SW 1271 (cell line): ENCODE measurements around the gene PATL2.
"Not testable (repeated sequence)": the region's sequence is repeated elsewhere in the genome, so short reads cannot be mapped to it uniquely, and the experiment has no call there.

Source experiments
- DNase-seq, 2 experiments: peaks; one replicate each; lab custom pipeline; 2025; lab: John Stamatoyannopoulos, UW

PATL2 gene

DNA sequence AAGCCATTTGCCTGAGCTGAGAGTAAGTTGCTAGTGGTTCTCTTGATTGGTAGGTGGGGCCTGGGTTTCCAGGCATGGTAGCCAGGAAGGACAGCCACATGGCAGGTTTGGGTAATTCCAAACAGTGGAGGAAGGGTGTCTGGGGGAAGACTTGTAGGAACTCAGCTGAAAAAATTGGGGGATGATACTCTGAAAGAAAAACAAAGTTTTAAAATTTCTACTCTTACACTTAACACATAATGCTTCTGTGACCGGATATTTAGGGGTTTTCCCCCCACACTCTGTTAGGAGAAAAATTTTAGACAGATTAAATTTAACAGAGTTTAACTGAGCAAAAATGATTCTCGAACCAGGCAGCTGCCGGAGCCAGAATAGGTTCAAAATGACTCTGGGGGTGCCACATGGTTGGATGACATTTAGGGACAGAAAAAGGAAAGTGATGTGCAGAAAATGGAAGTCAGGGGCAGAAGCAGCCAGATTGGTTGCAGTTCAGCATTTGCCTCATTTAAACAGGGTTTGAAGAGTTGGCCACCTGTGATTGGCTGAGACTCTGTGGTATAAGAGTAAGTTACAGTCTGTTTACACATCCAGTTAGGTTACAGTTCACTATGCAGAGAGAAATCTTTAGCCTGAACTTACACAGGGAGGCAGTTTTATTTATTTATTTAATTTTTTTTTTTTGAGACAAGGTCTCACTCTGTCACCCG, 8.3 kb upstream of the PATL2 start:
- DNase-seq, result no peak

DNA sequence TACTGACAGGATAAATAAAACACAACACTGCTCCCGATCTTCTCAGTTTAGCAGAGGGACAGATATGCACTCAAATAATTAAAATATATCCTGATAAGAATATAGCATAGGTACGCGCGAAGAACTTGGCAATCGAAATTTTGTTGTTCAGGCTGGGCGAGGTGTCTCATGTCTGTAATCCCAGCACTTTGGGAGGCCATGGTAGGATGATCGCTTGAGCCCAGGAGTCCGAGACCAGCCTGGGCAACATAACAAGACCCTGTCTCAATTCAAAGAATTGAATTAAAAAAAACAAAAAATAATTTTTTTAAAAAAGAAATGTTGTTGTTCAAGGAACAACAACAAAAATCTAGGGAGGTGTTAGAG, 7.8 kb upstream of the PATL2 start:
- DNase-seq, result no peak

DNA sequence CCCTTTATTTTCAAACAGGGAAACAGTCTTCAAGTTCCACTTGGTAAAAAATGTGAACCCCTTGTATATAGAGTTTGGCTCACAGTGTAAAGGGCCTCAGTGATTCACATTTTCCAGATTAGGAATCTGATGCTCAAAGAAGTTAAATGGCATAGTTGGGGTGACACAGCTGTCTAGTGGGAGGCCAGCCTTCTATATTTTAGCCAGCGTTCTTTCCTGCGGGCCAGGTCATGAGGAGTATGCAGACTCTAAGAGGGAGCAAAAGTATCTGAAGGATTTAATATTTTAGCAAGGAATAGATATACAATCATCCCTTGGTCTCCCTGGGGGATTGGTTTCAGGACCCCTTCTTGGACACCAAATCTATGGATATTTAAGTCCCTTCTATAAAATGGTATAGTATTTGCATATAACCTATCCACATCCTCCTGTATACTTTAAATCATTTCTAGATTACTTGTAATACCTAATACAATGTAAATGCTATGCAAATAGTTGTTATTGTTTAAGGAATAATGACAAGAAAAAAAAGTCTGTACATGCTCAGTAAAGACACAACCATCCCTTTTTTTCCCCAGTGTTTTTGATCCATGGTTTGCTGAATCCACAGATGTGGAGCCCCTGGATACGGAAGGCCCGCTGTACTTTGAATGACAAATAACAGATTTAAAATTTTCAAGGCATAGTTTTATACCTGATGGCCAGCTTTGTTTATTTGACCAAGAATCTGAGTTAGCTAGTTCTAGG, 7.2 kb upstream of the PATL2 start:
- no peak for DNase-seq

DNA sequence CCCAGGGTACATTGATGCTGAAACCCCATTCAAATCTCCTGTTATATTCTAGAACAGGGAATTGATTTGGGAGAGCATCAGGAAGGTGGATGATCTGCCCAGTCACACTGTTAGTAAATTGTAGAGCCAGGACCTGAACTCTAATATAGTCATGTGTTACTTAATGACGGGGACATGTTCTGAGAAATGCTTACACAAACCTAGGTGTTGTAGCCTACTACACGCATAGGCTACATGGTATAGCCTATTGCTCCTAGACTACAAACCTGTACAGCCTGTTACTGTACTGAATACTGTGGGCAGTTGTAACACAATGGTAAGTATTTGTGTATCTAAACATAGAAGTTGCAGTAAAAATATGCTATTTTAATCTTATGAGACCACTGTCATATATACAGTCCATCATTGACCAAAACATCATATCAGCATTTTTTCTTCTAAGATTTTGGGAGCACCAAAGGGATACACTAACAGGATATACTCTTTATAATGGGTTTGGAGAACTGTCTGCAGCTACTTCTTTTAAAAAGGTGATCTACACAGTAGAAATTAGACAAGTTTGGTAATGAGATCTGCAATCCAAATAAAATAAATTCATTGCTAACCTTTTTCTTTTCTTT, 6.0 kb upstream of the PATL2 start:
- no peak for DNase-seq

DNA sequence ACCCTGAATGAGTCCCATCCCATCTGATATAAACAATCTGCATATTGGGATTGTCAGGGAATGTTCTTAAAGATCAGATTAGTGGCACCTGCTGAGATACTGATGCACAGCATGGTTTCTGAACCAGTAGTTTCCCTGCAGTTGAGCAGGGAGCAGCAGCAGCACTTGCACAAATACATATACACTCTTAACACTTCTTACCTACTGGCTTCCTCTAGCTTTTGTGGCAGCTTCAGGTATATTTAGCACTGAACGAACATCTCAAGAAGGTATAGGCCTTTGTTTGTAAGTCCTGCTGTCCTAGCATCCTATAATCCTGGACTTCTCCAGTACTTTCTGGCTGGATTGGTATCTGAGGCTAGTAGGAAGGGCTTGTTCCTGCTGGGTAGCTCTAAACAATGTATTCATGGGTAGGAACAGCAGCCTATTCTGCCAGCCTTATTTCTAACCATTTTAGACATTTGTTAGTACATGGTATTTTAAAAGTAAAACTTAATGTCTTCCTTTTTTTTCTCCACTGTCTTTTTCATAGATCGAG, 4.7 kb upstream of the PATL2 start:
- no peak for DNase-seq

DNA sequence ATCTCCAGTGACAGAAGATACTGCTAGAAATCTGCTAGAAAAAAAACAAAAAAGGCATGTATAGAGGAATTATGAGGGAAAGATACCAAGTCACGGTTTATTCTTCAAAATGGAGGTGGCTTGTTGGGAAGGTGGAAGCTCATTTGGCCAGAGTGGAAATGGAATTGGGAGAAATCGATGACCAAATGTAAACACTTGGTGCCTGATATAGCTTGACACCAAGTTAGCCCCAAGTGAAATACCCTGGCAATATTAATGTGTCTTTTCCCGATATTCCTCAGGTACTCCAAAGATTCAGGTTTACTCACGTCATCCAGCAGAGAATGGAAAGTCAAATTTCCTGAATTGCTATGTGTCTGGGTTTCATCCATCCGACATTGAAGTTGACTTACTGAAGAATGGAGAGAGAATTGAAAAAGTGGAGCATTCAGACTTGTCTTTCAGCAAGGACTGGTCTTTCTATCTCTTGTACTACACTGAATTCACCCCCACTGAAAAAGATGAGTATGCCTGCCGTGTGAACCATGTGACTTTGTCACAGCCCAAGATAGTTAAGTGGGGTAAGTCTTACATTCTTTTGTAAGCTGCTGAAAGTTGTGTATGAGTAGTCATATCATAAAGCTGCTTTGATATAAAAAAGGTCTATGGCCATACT, 4.1 kb upstream of the PATL2 start:
- DNase-seq, result no peak

DNA sequence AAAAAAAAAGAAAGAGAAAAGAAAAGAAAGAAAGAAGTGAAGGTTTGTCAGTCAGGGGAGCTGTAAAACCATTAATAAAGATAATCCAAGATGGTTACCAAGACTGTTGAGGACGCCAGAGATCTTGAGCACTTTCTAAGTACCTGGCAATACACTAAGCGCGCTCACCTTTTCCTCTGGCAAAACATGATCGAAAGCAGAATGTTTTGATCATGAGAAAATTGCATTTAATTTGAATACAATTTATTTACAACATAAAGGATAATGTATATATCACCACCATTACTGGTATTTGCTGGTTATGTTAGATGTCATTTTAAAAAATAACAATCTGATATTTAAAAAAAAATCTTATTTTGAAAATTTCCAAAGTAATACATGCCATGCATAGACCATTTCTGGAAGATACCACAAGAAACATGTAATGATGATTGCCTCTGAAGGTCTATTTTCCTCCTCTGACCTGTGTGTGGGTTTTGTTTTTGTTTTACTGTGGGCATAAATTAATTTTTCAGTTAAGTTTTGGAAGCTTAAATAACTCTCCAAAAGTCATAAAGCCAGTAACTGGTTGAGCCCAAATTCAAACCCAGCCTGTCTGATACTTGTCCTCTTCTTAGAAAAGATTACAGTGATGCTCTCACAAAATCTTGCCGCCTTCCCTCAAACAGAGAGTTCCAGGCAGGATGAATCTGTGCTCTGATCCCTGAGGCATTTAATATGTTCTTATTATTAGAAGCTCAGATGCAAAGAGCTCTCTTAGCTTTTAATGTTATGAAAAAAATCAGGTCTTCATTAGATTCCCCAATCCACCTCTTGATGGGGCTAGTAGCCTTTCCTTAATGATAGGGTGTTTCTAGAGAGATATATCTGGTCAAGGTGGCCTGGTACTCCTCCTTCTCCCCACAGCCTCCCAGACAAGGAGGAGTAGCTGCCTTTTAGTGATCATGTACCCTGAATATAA, 2.2 kb upstream of the PATL2 start:
- peak in 1 of 2 experiments; percentile 42 for DNase-seq

DNA sequence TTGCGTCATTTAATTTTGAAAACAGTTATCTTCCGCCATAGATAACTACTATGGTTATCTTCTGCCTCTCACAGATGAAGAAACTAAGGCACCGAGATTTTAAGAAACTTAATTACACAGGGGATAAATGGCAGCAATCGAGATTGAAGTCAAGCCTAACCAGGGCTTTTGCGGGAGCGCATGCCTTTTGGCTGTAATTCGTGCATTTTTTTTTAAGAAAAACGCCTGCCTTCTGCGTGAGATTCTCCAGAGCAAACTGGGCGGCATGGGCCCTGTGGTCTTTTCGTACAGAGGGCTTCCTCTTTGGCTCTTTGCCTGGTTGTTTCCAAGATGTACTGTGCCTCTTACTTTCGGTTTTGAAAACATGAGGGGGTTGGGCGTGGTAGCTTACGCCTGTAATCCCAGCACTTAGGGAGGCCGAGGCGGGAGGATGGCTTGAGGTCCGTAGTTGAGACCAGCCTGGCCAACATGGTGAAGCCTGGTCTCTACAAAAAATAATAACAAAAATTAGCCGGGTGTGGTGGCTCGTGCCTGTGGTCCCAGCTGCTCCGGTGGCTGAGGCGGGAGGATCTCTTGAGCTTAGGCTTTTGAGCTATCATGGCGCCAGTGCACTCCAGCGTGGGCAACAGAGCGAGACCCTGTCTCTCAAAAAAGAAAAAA, 1.4 kb upstream of the PATL2 start:
- peak; percentile 37 to 61 for DNase-seq

DNA sequence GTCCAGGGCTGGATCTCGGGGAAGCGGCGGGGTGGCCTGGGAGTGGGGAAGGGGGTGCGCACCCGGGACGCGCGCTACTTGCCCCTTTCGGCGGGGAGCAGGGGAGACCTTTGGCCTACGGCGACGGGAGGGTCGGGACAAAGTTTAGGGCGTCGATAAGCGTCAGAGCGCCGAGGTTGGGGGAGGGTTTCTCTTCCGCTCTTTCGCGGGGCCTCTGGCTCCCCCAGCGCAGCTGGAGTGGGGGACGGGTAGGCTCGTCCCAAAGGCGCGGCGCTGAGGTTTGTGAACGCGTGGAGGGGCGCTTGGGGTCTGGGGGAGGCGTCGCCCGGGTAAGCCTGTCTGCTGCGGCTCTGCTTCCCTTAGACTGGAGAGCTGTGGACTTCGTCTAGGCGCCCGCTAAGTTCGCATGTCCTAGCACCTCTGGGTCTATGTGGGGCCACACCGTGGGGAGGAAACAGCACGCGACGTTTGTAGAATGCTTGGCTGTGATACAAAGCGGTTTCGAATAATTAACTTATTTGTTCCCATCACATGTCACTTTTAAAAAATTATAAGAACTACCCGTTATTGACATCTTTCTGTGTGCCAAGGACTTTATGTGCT, 721 bp upstream of the PATL2 start:
- peak in 1 of 2 experiments; percentile 10 for DNase-seq

DNA sequence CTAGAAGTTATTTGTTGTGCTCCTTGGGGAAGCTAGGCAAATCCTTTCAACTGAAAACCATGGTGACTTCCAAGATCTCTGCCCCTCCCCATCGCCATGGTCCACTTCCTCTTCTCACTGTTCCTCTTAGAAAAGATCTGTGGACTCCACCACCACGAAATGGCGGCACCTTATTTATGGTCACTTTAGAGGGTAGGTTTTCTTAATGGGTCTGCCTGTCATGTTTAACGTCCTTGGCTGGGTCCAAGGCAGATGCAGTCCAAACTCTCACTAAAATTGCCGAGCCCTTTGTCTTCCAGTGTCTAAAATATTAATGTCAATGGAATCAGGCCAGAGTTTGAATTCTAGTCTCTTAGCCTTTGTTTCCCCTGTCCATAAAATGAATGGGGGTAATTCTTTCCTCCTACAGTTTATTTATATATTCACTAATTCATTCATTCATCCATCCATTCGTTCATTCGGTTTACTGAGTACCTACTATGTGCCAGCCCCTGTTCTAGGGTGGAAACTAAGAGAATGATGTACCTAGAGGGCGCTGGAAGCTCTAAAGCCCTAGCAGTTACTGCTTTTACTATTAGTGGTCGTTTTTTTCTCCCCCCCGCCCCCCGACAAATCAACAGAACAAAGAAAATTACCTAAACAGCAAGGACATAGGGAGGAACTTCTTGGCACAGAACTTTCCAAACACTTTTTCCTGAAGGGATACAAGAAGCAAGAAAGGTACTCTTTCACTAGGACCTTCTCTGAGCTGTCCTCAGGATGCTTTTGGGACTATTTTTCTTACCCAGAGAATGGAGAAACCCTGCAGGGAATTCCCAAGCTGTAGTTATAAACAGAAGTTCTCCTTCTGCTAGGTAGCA, 657 bp downstream of the PATL2 start:
- peak; percentile 13 to 26 for DNase-seq

DNA sequence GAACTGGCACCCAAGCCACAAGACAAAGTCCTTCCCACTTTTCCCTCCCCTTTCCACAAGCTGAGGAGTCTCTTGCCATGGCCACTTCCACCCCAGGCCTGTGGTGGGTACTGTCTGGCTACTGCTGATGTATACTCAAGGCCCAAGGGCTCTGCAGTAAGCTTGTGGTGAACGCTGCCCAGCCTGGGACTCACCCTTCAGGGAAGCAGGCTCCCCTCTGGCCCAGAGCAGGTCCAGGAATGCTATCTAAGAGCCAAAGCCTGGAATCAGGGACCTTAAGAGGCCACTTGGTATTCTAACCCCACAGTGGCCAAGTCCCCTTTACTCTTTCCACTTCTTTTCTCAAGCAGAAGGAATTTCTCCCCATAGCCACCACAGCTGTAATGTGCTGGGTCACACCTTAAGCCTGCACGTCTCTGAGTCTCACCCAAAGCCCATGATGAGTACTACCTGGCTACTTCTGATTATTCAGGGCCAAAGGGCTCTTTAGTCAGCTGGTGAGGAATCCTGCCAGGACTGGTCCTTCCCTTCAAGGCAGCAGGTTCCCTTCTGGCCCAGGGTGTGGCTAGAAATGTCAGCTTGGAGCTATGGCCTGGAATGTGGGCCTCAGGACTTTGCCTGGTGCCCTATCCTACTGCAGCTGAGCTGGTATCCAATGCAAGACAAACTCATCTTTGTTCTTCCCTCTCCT, 4.0 kb downstream of the PATL2 start:
- no peak for DNase-seq

DNA sequence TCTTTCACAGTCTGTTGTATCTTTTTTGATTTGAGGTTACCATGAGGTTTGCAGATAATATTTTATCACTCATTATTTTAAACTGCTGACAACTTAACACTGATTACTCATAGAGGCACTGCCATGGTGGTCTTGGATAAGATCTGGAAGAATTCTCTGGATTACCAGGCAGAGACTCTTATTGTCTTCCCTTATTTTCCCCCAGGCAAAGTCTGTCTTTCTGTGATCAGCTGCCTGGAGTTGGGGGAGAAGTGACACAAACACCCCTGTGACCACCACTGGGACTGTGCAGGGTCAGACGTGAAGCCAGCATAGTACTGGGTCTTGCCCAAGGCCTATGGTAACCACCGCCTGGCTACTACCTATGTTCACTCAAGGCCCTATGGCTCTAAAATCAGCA, 4.7 kb downstream of the PATL2 start:
- no peak for DNase-seq

DNA sequence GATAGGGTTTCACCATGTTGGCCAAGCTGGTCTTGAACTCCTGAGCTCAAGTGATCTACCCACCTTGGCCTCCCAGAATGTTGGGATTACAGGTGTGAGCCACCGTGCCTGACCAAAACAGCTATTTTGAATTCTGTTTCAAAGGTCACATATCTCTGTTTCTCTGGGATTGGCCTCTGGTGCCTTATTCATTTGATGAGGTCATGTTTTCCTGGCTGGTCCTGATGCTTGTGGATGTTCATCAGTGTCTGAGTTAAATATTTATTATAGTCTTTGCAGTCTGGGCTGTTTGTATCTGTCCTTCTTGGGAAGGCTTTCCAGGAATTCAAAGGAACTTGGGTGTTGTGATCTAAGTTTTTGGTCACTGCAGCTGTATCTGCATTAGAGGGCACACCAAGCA, 5.1 kb downstream of the PATL2 start:
- no peak for DNase-seq

DNA sequence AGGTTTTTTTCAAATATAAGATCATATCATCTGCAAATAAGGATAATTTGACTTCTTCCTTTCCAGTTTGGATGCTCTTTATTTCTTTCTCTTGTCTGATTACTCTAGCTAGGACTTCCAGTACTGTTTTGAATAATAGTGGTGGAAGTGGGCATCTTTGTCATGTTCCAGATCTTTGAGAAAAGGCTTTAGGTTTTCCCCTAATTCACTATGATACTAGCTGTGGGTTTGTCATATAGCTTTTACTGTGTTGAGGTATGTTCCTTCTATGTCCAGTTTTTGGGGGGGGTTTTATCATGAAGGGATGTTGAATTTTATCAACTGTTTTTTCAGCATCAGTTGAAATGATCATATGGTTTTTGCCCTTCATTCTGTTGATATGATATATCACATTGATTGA, 10.4 kb downstream of the PATL2 start:
- not testable (repeated sequence) for DNase-seq

DNA sequence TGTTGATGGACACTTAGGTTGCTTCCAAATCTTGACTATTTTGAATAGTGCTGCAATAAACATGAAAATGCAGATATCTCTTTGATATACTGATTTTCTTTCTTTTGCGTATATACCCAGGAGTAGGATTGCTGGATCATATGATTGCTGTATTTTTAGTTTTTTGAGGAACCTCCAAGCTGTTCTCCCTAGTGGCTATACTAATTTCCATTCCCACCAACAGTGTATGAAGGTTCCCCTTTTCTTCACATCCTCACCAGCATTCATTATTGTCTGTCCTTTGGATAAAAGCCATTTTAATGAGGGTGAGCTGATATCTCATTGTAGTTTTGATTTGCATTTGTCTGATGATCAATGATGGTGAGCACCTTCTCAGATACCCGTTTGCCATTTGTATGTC, 12.5 kb downstream of the PATL2 start:
- DNase-seq, result no peak

DNA sequence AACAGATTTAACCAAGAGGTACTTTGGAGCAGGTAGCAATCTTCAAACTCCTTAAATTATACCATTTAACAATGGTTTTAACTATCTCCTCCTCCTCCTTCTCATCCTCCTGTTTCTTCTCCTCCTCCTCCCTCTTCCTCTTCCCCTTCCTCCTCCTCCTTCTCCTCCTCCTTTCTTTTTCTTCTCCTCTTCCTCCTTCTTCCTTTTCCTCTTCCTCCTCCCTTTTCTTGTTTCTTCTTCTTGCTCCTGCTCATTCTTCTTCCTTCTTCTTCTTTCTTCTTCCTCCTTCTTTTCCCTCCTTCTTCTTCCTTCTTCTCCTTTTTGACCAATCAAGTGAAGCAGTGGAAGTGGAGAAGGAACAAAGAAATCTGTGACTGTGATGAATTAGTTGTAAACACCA, 14.1 kb downstream of the PATL2 start:
- DNase-seq, result no peak

DNA sequence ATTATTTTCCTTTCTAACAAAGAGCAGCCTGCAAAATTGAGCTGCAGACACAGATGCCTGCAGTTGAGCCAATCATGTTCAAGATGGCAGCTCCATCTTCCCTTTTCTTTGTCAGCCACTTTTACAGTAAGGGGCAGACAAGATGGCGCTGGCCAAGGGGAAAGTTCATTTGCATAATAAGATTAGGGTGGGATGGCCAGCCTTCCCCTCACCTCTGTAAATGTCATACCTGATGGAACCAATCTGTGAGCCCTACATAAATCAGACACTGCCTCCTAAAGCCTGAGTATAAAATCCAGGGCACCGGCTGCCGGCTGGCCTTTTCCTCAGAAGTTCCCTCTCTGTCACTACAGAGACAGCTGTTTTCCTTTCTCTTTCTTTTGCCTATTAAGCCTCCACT, 15.8 kb downstream of the PATL2 start:
- no peak for DNase-seq

DNA sequence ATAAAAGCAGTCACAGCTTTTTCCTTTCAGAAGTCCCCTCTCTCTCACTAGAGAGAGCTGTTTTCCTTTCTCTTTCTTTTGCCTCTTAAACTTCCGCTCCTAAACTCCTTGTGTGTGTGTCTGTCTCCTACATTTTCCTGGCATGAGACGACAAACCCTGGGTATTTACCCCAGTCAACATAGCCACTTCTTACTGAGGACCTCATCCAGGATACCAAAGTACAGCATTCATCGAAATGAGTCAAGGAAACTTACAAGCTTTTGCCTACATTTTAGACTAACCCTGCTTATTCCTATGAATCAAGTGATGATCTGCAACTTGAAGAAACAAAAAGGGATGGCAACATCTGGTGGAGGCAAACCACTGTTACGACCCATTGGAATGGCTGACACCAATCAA, 16.7 kb downstream of the PATL2 start:
- no peak for DNase-seq

DNA sequence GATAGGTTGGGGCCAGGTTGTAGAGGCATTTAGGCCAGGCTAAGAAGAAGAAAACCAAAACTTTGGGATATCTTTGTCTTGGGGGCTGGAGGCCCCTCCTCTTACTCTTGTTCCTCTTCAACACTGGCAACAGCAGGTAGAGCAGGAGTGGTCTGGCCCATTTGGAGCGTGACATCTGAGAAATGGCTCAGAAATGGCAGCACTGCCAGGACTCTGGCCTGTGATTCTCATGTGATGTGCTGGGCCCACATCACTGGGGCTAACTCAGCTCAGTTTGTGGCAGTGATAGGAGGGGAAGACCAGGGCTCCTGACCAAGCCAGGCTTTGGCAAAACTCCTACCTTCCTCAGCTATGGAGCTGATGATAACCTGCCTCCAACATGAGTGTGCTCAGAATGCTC, 18.5 kb downstream of the PATL2 start:
- no peak for DNase-seq
